Inferior parietal cortex (tissue), 1 donor: ENCODE data around the gene FST.

Experiments used
- DNase-seq: peaks from one replicate; pipeline ENCODE4 v3.0.0-alpha.2; 2016; ENCODE audit errors: extremely low spot score

The FST gene

GRCh38 chr5:53520813-53521212, 40.4 kb downstream of the FST start:
- DNase-seq: no peak
